Dedifferentiated amniotic fluid mesenchymal stem cell (primary cell): ENCODE measurements around the gene NIT1.
A peak's percentile ranks its signal among the peaks of the same experiment; 100 is the strongest.

Experiments used
- DNase-seq: peaks from one replicate; pipeline ENCODE4 v3.0.0-alpha.2; 2016; ENCODE audit errors: extremely low spot score

NIT1 gene

GRCh38 chr1:161117759-161118581, at the start of gene NIT1, which contains the start of gene PFDN2:
Gene NIT1 (plus strand): TSS chr1:161118105. CDS start chr1:161118177, 72 bp downstream.
Gene PFDN2 (minus strand): TSS chr1:161118037. CDS start chr1:161118026, 11 bp downstream.
- DNase-seq, result peak; percentile 73

- no peak for DNase-seq
Measured at GRCh38 chr1:161068306-161069234, 49.3 kb upstream of the NIT1 start.

GRCh38 chr1:161069241-161069640, 48.7 kb upstream of the NIT1 start:
- DNase-seq, result no peak

- no peak for DNase-seq
Measured at GRCh38 chr1:161069731-161070270, 48.1 kb upstream of the NIT1 start, which contains the start of gene ARHGAP30. Gene ARHGAP30 (minus strand): TSS chr1:161069891. CDS start chr1:161069624, 267 bp downstream.

- DNase-seq, result no peak
Measured at GRCh38 chr1:161070761-161071160, 47.1 kb upstream of the NIT1 start.

- DNase-seq, result no peak
Measured at GRCh38 chr1:161071886-161072371, 46.0 kb upstream of the NIT1 start.

- no peak for DNase-seq
Measured at GRCh38 chr1:161072751-161073449, 45.0 kb upstream of the NIT1 start.

GRCh38 chr1:161073474-161074121, 44.3 kb upstream of the NIT1 start:
- DNase-seq, result no peak

GRCh38 chr1:161074676-161075368, 43.1 kb upstream of the NIT1 start:
- no peak for DNase-seq

GRCh38 chr1:161076410-161076809, 41.5 kb upstream of the NIT1 start:
- DNase-seq, result no peak

GRCh38 chr1:161077426-161077825, 40.5 kb upstream of the NIT1 start:
- DNase-seq, result no peak

- DNase-seq, result no peak
Measured at GRCh38 chr1:161079436-161080110, 38.3 kb upstream of the NIT1 start.

- DNase-seq, result no peak
Measured at GRCh38 chr1:161080441-161081405, 37.2 kb upstream of the NIT1 start.

GRCh38 chr1:161081519-161081918, 36.4 kb upstream of the NIT1 start:
- no peak for DNase-seq

- no peak for DNase-seq
Measured at GRCh38 chr1:161082483-161082882, 35.4 kb upstream of the NIT1 start.

- peak; percentile 63 for DNase-seq
Measured at GRCh38 chr1:161082996-161083747, 34.7 kb upstream of the NIT1 start.

- no peak for DNase-seq
Measured at GRCh38 chr1:161083748-161084596, 33.9 kb upstream of the NIT1 start.
